Epithelial cell of proximal tubule (primary cell): Measurements from ENCODE around the gene POMT1. TPM values are rescaled to one million over a fixed set of nuclear protein-coding genes. Genes with fewer than 3 reads are reported as not detected.

Experiments used
- DNase-seq: peaks from one replicate; pipeline ENCODE4 v3.0.0-alpha.2; 2011; ENCODE audit warnings: low read depth
- H3K4me3 ChIP-seq: 2 replicates; pipeline ENCODE4 v1.5.1; 2011; ENCODE audit warnings: low read depth, mild to moderate bottlenecking, low read length
- CTCF ChIP-seq: conservative IDR thresholded peaks from 2 replicates; pipeline ENCODE4 v1.5.1; 2012; ENCODE audit warnings: low read depth, mild to moderate bottlenecking, low read length
- total RNA-seq: library from RNA; depleted of rRNA; stranded (reverse); fragments of >200 nt; gene quantifications from 2 replicates; pipeline ENCODE4 v1.2.3, GENCODE V29; 2015

POMT1 gene
- total RNA-seq, 1 donor from 2014 or later: 20.9 TPM

- no peak for TF ChIP-seq CTCF
- H3K4me3 ChIP-seq: no peak overlapping the region
- DNase-seq: no peak
These were observed 59.6 kb downstream of the POMT1 start for GRCh38 chr9:131562032-131562959.

- TF ChIP-seq CTCF: no peak
These were observed 62.7 kb downstream of the POMT1 start for GRCh38 chr9:131565369-131565768.

GRCh38 chr9:131566158-131566557 is 63.4 kb downstream of the POMT1 start:
- no peak for TF ChIP-seq CTCF
- DNase-seq: no peak

More at GRCh38 chr9:131565369-131565768, 62.7 kb downstream of the POMT1 start:
- H3K4me3 ChIP-seq: no peak overlapping the region
- DNase-seq: no peak

GRCh38 chr9:131567910-131568309 is 65.2 kb downstream of the POMT1 start:
- DNase-seq: no peak
- H3K4me3 ChIP-seq: no peak overlapping the region
- no peak for TF ChIP-seq CTCF

More at GRCh38 chr9:131566158-131566557, 63.4 kb downstream of the POMT1 start:
- H3K4me3 ChIP-seq: no peak overlapping the region

Other genes starting within 250 kb of the POMT1 start
- under 0.01 and 0.29 TPM in 2 replicates for gene FAM78A, start 226.4 kb upstream of the POMT1 start, total RNA-seq
- gene PLPP7, start 213.2 kb upstream of the POMT1 start, total RNA-seq: 0.65 and 2.2 TPM in 2 replicates
- gene PRRC2B, start 108.8 kb upstream of the POMT1 start, total RNA-seq: 80.7 and 112 TPM in 2 replicates
- 22.4 and 32.5 TPM in 2 replicates for gene UCK1, start 28.3 kb downstream of the POMT1 start, total RNA-seq
- not detected in 2 replicates for gene PRRT1B, start 42.6 kb downstream of the POMT1 start, total RNA-seq
- gene RAPGEF1, start 237.2 kb downstream of the POMT1 start, total RNA-seq: 34.8 and 38.1 TPM in 2 replicates